Lower leg skin (tissue), 3 donors: ENCODE results near the gene TBL3.

Source experiments
- POLR2A ChIP-seq, 2 donors: fragments of 450-650 bp; IDR thresholded peaks; one replicate each; pipeline ENCODE4 v1.6.1; 2016 to 2017; ENCODE audit warnings: antibody characterized with exemption in 2 of 2, mild to moderate bottlenecking in 1 of 2, moderate library complexity in 1 of 2
- TF ChIP-seq, protein P1 (sequence below), 3 donors: fragments of 450-650 bp; IDR thresholded peaks; one replicate each; pipeline ENCODE4 v1.5.1; 2016; ENCODE audit warnings: antibody characterized with exemption in 3 of 3, mild to moderate bottlenecking in 3 of 3, moderate library complexity in 2 of 3

DNA sequence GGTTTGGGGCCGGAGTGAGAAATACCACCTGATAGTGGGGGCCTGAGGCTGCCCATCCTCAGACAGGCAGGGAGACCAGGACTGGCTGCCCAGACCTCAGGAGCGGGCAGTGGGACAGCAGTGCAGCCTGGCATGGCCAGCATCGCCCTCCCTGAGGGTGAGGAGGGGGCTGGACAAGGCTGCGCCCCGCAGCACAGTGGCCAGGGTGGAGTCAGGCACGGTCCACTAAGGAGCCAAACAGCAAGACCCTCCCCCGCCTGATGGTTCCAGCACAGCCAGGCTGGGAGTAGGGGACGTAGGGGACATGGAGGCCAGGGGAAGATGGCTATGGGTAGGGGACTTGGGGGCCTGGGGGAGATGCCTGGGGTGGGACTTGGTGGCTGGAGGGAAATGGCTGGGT, 34.5 kb downstream of the TBL3 start:
- TF ChIP-seq, protein P1, sequence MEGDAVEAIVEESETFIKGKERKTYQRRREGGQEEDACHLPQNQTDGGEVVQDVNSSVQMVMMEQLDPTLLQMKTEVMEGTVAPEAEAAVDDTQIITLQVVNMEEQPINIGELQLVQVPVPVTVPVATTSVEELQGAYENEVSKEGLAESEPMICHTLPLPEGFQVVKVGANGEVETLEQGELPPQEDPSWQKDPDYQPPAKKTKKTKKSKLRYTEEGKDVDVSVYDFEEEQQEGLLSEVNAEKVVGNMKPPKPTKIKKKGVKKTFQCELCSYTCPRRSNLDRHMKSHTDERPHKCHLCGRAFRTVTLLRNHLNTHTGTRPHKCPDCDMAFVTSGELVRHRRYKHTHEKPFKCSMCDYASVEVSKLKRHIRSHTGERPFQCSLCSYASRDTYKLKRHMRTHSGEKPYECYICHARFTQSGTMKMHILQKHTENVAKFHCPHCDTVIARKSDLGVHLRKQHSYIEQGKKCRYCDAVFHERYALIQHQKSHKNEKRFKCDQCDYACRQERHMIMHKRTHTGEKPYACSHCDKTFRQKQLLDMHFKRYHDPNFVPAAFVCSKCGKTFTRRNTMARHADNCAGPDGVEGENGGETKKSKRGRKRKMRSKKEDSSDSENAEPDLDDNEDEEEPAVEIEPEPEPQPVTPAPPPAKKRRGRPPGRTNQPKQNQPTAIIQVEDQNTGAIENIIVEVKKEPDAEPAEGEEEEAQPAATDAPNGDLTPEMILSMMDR (IDR thresholded peaks at IDR 0.05): no peak
- no peak for TF ChIP-seq POLR2A (IDR thresholded peaks at IDR 0.05)
